Prostate gland (tissue), 2 donors: Measurements from ENCODE around the gene RASAL2. TPM values are rescaled to one million over a fixed set of nuclear protein-coding genes. Genes with fewer than 3 reads are reported as not detected.
"Not testable (repeated sequence)": the region's sequence is repeated elsewhere in the genome, so short reads cannot be mapped to it uniquely, and the experiment has no call there.

Experiments used
- DNase-seq: peaks from one replicate; pipeline ENCODE4 v3.0.0-alpha.2; 2019; ENCODE audit warnings: low spot score
- H3K27ac ChIP-seq, 2 donors: fragments of 200-600 bp; sonication (generic); 2 replicates each; pipeline ENCODE4 v1.5.1; 2017 to 2019
- H3K27me3 ChIP-seq: fragments of 200-600 bp; sonication (generic); replicated peaks from 2 replicates; pipeline ENCODE4 v1.5.1; 2019; ENCODE audit not compliant: insufficient read depth
- H3K36me3 ChIP-seq, 2 donors: fragments of 200-600 bp; sonication (generic); 1 replicate in 1 of 2; 2 replicates in 1 of 2; pipeline versions ENCODE4 v1.5.1 to v1.8.1; 2017 to 2019
- H3K4me1 ChIP-seq: fragments of 200-600 bp; sonication (generic); replicated peaks from 2 replicates; pipeline ENCODE4 v1.5.1; 2019
- H3K4me3 ChIP-seq, 2 donors: fragments of 200-600 bp; sonication (generic); 2 replicates each; pipeline ENCODE4 v1.5.1; 2017 to 2019
- H3K9me3 ChIP-seq: fragments of 200-600 bp; sonication (generic); 2 replicates; pipeline ENCODE4 v1.5.1; 2017
- POLR2A ChIP-seq: fragments of 450-650 bp; IDR thresholded peaks from one replicate; pipeline ENCODE4 v1.6.1; 2016; ENCODE audit warnings: antibody characterized with exemption, mild to moderate bottlenecking
- POLR2AphosphoS5 ChIP-seq: sonication (generic); formaldehyde crosslinking; IDR thresholded peaks from one replicate; pipeline ENCODE4 v1.6.1; 2017; ENCODE audit warnings: antibody characterized with exemption
- WGBS: methylation state at CpG from one replicate; pipeline ENCODE4 v1.1.5; 2018; 5-methylcytosine and 5-hydroxymethylcytosine counted together
- intact Hi-C: fragments of 100-400 bp; cut with DNase I; formaldehyde crosslinking; loops from one replicate; pipeline ENCODE4 v1.14.2; 2022
- total RNA-seq, 2 donors: library from RNA; depleted of rRNA; stranded (reverse); fragments of >200 nt; gene quantifications; one replicate each; pipeline ENCODE4 v1.1.0, GENCODE V29; 2016
- TF ChIP-seq, protein P1 (sequence below), 4 experiments: fragments of 200-600 bp in 2 of 4; fragments of 450-650 bp in 2 of 4; sonication (generic) in 2 of 4; IDR thresholded peaks; 1 replicate in 3 of 4; 2 replicates in 1 of 4; pipeline ENCODE4 v1.5.1; 2016 to 2019; ENCODE audit warnings: antibody characterized with exemption in 4 of 4, mild to moderate bottlenecking in 2 of 4, moderate library complexity in 2 of 4

The RASAL2 gene
- total RNA-seq, 2 donors from 2014 or later = 9.2 to 36.9 TPM

DNA sequence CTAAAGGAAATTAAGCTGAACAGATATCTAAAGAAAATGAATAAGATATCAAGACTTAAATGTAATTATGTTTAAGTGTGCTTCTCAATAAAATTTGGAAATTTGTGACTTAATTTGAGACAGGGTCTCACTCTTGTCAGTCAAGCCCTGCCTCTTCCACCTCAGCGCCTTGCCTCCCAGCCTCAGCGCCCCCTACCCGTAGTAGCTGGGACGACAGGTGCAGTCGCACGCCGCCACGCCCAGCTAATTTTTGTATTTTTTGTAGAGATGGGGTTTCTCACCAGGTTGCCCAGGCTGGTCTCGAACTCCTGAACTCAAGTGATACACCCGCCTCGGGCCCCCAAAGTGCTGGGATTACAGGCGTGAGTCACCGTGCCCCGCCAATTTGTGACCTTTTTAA is 285.9 kb downstream of the RASAL2 start:
- H3K4me3 ChIP-seq = no peak overlapping the region
- no peak for DNase-seq
- H3K36me3 ChIP-seq = no peaks in the 10 kb centered on the region
- no peak for TF ChIP-seq POLR2A
- TF ChIP-seq, protein P1, sequence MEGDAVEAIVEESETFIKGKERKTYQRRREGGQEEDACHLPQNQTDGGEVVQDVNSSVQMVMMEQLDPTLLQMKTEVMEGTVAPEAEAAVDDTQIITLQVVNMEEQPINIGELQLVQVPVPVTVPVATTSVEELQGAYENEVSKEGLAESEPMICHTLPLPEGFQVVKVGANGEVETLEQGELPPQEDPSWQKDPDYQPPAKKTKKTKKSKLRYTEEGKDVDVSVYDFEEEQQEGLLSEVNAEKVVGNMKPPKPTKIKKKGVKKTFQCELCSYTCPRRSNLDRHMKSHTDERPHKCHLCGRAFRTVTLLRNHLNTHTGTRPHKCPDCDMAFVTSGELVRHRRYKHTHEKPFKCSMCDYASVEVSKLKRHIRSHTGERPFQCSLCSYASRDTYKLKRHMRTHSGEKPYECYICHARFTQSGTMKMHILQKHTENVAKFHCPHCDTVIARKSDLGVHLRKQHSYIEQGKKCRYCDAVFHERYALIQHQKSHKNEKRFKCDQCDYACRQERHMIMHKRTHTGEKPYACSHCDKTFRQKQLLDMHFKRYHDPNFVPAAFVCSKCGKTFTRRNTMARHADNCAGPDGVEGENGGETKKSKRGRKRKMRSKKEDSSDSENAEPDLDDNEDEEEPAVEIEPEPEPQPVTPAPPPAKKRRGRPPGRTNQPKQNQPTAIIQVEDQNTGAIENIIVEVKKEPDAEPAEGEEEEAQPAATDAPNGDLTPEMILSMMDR (IDR thresholded peaks at IDR 0.05) = no peak
- no peak for TF ChIP-seq POLR2AphosphoS5
- intact Hi-C loops = no loop called here
- H3K27me3 ChIP-seq = no peaks in the 10 kb centered on the region
- H3K4me1 ChIP-seq = no peaks in the 10 kb centered on the region
- no peak overlapping the region for H3K27ac ChIP-seq
- no peaks in the 10 kb centered on the region for H3K9me3 ChIP-seq
- 80% methylated on average over 14 of the region's 14 CpGs for WGBS

GRCh38 chr1:178382372-178382771 is 288.5 kb downstream of the RASAL2 start:
- intact Hi-C loops = no loop called here
- Histone ChIP-seq H3K27me3 (no peaks in the 10 kb centered on the region), H3K9me3 (no peaks in the 10 kb centered on the region), H3K4me1 (no peaks in the 10 kb centered on the region), H3K4me3 (no peak overlapping the region), H3K27ac (no peak overlapping the region), H3K36me3 (no peaks in the 10 kb centered on the region)
- 93% methylated on average over 1 of the region's 1 CpG for WGBS
- TF ChIP-seq, protein P1 (IDR thresholded peaks at IDR 0.05) = no peak
- no peak for TF ChIP-seq POLR2AphosphoS5
- DNase-seq = no peak

GRCh38 chr1:178385662-178386061 is 291.8 kb downstream of the RASAL2 start:
- WGBS = 48% methylated on average over 1 of the region's 1 CpG
- no peak overlapping the region for H3K27ac ChIP-seq
- no peaks in the 10 kb centered on the region for H3K4me1 ChIP-seq
- DNase-seq = no peak
- H3K36me3 ChIP-seq = no peaks in the 10 kb centered on the region
- H3K9me3 ChIP-seq = no peaks in the 10 kb centered on the region
- H3K27me3 ChIP-seq = no peaks in the 10 kb centered on the region
- intact Hi-C loops = no loop called here
- no peak overlapping the region for H3K4me3 ChIP-seq
- TF ChIP-seq POLR2A (no peak), POLR2AphosphoS5 (no peak)
- TF ChIP-seq, protein P1 (IDR thresholded peaks at IDR 0.05) = no peak

- Histone ChIP-seq H3K9me3 (no peaks in the 10 kb centered on the region), H3K36me3 (no peaks in the 10 kb centered on the region), H3K27me3 (no peaks in the 10 kb centered on the region), H3K27ac (no peak overlapping the region), H3K4me3 (no peak overlapping the region), H3K4me1 (no peaks in the 10 kb centered on the region)
- intact Hi-C loops = no loop called here
- TF ChIP-seq POLR2A (no peak), POLR2AphosphoS5 (no peak)
- TF ChIP-seq, protein P1 (IDR thresholded peaks at IDR 0.05) = no peak
- WGBS = 33% methylated on average over 6 of the region's 6 CpGs
- no peak for DNase-seq
Measured at GRCh38 chr1:178388418-178389145, 294.7 kb downstream of the RASAL2 start.

- Histone ChIP-seq H3K36me3 (no peaks in the 10 kb centered on the region), H3K4me3 (no peak overlapping the region), H3K27ac (no peak overlapping the region), H3K27me3 (no peaks in the 10 kb centered on the region), H3K9me3 (no peaks in the 10 kb centered on the region), H3K4me1 (no peaks in the 10 kb centered on the region)
- TF ChIP-seq, protein P1 (IDR thresholded peaks at IDR 0.05) = no peak
- TF ChIP-seq POLR2A (no peak), POLR2AphosphoS5 (no peak)
- intact Hi-C loops = no loop called here
- no peak for DNase-seq
Measured at GRCh38 chr1:178389441-178389840, 295.5 kb downstream of the RASAL2 start.

DNA sequence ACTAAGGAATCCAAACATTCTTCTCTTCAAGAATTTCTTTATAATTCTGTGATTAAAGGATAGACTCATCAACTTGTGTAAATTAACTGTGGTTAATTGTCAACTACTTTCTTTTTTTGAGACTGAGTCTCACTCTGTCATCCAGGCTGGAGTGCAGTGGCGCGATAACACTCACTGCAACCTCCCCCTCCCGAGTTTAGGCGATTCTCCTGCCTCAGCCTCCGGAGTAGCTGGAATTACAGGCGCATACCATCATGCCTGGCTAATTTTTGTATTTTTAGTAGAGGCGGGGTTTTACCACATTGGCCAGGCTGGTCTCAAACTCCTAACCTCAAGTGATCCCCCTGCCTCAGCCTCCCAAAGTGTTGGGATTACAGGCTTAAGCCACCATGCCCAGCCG is 296.4 kb downstream of the RASAL2 start:
- H3K4me1 ChIP-seq, H3K27ac ChIP-seq, intact Hi-C loops, H3K27me3 ChIP-seq, DNase-seq, H3K9me3 ChIP-seq, H3K36me3 ChIP-seq, H3K4me3 ChIP-seq: not testable (repeated sequence)
- WGBS = 94% methylated on average over 8 of the region's 8 CpGs
